Measurements from ENCODE around the gene ANKRD65. TPM values are rescaled to one million over a fixed set of nuclear protein-coding genes. Genes with fewer than 3 reads are reported as not detected.
A peak's percentile ranks its signal among the peaks of the same experiment; 100 is the strongest.

ANKRD65 gene
- total RNA-seq, 1 donor from 2014 or later, result 0.64 TPM

GRCh38 chr1:1441002-1441888 is 20.2 kb upstream of the ANKRD65 start:
- no peaks in the 10 kb centered on the region for H3K9me3 ChIP-seq (ENCODE audit: insufficient read depth, low read depth, low read length)
- Mint-ChIP-seq H3K27ac (ENCODE audit: unreplicated experiment) (peak overlapping the region; percentile 34), H3K9me3 (ENCODE audit: unreplicated experiment) (no peaks in the 10 kb centered on the region), H3K4me3 (ENCODE audit: unreplicated experiment) (no peak overlapping the region), H3K36me3 (ENCODE audit: low read depth, unreplicated experiment) (no peaks in the 10 kb centered on the region), H3K27me3 (ENCODE audit: low read depth, unreplicated experiment) (no peaks in the 10 kb centered on the region), H3K4me1 (ENCODE audit: low read depth, unreplicated experiment) (peaks cover 5% of the 10 kb centered on the region)
- H4K20me1 ChIP-seq (ENCODE audit: insufficient read depth, low read length), result peaks cover 6% of the 10 kb centered on the region
- TF ChIP-seq EZH2 (IDR thresholded peaks at IDR 0.05; ENCODE audit: insufficient read depth, low read length) (no peak), CTCF (IDR thresholded peaks at IDR 0.05; ENCODE audit: insufficient read depth, low read depth, low read length) (peak; percentile 49)
- H3K9ac ChIP-seq (ENCODE audit: low read length), result no peak overlapping the region
- peaks cover 2% of the 10 kb centered on the region for H3K4me1 ChIP-seq (ENCODE audit: insufficient read depth, low read length)
- H3K4me2 ChIP-seq (ENCODE audit: low read length), result no peak overlapping the region
- no peaks in the 10 kb centered on the region for H3K36me3 ChIP-seq (ENCODE audit: insufficient read depth, low read length)
- DNase-seq (ENCODE audit: low read depth) (no peak), FAIRE-seq (no peak)
- no peak overlapping the region for H3K27ac ChIP-seq (ENCODE audit: low read depth, low read length)
- H3K79me2 ChIP-seq (ENCODE audit: insufficient read depth, low read length), result no peaks in the 10 kb centered on the region
- no peak overlapping the region for H2AFZ ChIP-seq (ENCODE audit: low read depth, low read length)
- no peaks in the 10 kb centered on the region for H3K27me3 ChIP-seq (ENCODE audit: insufficient read depth, low read length)
- no peak overlapping the region for H3K4me3 ChIP-seq (ENCODE audit: insufficient read depth, low read depth, low read length)

DNA sequence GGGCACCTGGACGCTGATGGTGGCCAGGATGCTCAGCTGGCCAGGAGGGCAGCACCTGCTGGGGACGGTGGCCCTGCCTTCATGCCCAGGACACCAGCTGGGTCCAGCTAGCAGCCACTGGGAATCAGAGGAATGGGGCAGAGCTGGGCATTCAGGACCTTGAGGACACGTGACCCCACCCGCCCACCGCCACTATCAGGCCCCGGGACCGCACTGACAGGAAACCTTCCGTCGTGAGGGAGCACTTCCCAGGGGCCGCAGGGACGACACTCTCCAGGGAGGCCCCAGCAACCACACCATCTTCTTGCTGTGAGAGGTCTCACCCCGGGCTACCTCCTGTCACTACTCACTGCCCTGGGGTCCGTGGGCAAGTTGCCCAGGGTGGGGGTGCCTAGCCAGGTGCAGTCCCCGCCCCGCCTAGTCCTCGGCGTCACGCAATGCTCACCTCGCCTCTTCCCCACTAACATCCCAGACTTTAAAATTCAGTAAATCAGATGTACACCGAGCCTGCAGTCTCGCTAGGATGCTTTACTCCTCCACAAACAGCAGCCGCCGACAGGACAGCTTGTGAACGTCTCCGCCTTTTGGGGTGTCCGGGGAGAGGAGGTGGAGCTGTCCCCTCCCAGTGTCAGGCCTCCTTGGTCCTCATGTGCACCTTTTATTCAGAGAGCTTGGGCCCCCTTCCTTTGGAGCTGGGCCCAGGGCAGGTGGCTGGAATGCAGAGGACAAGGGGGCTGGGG is 19.4 kb upstream of the ANKRD65 start:
- DNase-seq (ENCODE audit: low read depth) (no peak), FAIRE-seq (no peak)
- Mint-ChIP-seq H3K4me1 (ENCODE audit: low read depth, unreplicated experiment) (peaks cover 5% of the 10 kb centered on the region), H3K36me3 (ENCODE audit: low read depth, unreplicated experiment) (no peaks in the 10 kb centered on the region), H3K27me3 (ENCODE audit: low read depth, unreplicated experiment) (no peaks in the 10 kb centered on the region), H3K27ac (ENCODE audit: unreplicated experiment) (peak overlapping the region; percentile 34), H3K9me3 (ENCODE audit: unreplicated experiment) (no peaks in the 10 kb centered on the region), H3K4me3 (ENCODE audit: unreplicated experiment) (no peak overlapping the region)
- H2AFZ ChIP-seq (ENCODE audit: low read depth, low read length), result no peak overlapping the region
- no peak overlapping the region for H3K4me3 ChIP-seq (ENCODE audit: insufficient read depth, low read depth, low read length)
- no peaks in the 10 kb centered on the region for H3K79me2 ChIP-seq (ENCODE audit: insufficient read depth, low read length)
- H4K20me1 ChIP-seq (ENCODE audit: insufficient read depth, low read length), result peaks cover 6% of the 10 kb centered on the region
- H3K4me2 ChIP-seq (ENCODE audit: low read length), result no peak overlapping the region
- H3K9ac ChIP-seq (ENCODE audit: low read length), result no peak overlapping the region
- TF ChIP-seq CTCF (IDR thresholded peaks at IDR 0.05; ENCODE audit: insufficient read depth, low read depth, low read length) (no peak), EZH2 (IDR thresholded peaks at IDR 0.05; ENCODE audit: insufficient read depth, low read length) (no peak)
- no peaks in the 10 kb centered on the region for H3K36me3 ChIP-seq (ENCODE audit: insufficient read depth, low read length)
- H3K4me1 ChIP-seq (ENCODE audit: insufficient read depth, low read length), result peaks cover 6% of the 10 kb centered on the region
- no peaks in the 10 kb centered on the region for H3K27me3 ChIP-seq (ENCODE audit: insufficient read depth, low read length)
- H3K9me3 ChIP-seq (ENCODE audit: insufficient read depth, low read depth, low read length), result no peaks in the 10 kb centered on the region
- no peak overlapping the region for H3K27ac ChIP-seq (ENCODE audit: low read depth, low read length)

Measured in astrocyte (in vitro differentiated cells and primary cell).